ENCODE measurements around the gene CILP2. TPM values are rescaled to one million over a fixed set of nuclear protein-coding genes. Genes with fewer than 3 reads are reported as not detected.

Gene CILP2
- total RNA-seq, 1 donor, result 0.18 TPM

GRCh38 chr19:19492026-19492610 is 45.9 kb upstream of the CILP2 start:
- no peak overlapping the region for H3K4me3 ChIP-seq (ENCODE audit: low read depth, low read length)
- DNase-seq (ENCODE audit: low read depth), result no peak
- no peak for TF ChIP-seq CTCF (IDR thresholded peaks at IDR 0.05; ENCODE audit: insufficient read depth, low read length)

- DNase-seq (ENCODE audit: low read depth), result no peak
- H3K4me3 ChIP-seq (ENCODE audit: low read depth, low read length), result no peak overlapping the region
- TF ChIP-seq CTCF (IDR thresholded peaks at IDR 0.05; ENCODE audit: insufficient read depth, low read length), result no peak
These were observed 44.1 kb upstream of the CILP2 start for GRCh38 chr19:19493841-19494546.

- DNase-seq (ENCODE audit: low read depth), result no peak
- H3K4me3 ChIP-seq (ENCODE audit: low read depth, low read length), result no peak overlapping the region
- TF ChIP-seq CTCF (IDR thresholded peaks at IDR 0.05; ENCODE audit: insufficient read depth, low read length), result no peak
These were observed 42.2 kb upstream of the CILP2 start for GRCh38 chr19:19495614-19496603.

GRCh38 chr19:19498255-19498991 is 39.6 kb upstream of the CILP2 start:
- no peak for DNase-seq (ENCODE audit: low read depth)

GRCh38 chr19:19499272-19499995 is 38.6 kb upstream of the CILP2 start:
- no peak for TF ChIP-seq CTCF (IDR thresholded peaks at IDR 0.05; ENCODE audit: insufficient read depth, low read length)
- no peak overlapping the region for H3K4me3 ChIP-seq (ENCODE audit: low read depth, low read length)
- DNase-seq (ENCODE audit: low read depth), result no peak

More at GRCh38 chr19:19498255-19498991, 39.6 kb upstream of the CILP2 start:
- H3K4me3 ChIP-seq (ENCODE audit: low read depth, low read length), result no peak overlapping the region
- TF ChIP-seq CTCF (IDR thresholded peaks at IDR 0.05; ENCODE audit: insufficient read depth, low read length), result no peak
